ENCODE measurements around the gene PRICKLE4. TPM values are rescaled to one million over a fixed set of nuclear protein-coding genes. Genes with fewer than 3 reads are reported as not detected.

Gene PRICKLE4
- total RNA-seq, 1 experiment from 2014 or later, result 1.5 TPM

DNA sequence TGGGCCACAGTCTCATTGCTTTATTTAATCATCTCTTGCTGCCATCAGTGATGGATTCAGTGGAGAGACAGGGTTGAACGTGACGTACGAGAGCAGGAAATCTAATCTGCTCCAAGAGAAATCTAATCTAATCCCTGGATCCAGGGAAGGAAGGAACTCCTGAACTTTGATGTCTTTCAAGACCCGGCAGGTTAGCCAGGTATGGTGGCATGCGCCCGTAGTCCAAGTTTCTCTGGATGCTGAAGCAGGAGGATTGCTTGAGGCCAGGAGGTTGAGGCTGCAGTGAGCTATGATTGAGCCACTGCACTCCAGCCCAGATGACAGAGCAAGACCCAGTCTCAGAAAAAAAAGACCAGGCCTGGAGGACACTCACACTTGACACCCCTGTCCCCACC, 21.9 kb upstream of the PRICKLE4 start (continued):
- no peak for TF ChIP-seq CTCF (IDR thresholded peaks at IDR 0.05)
- no peak for TF ChIP-seq ATF3 (CRISPR knock-in tag; conservative IDR thresholded peaks at IDR 0.05)
- TF ChIP-seq GABPB1 (CRISPR knock-in tag; IDR thresholded peaks at IDR 0.05), result no peak
- TF ChIP-seq, protein P1, sequence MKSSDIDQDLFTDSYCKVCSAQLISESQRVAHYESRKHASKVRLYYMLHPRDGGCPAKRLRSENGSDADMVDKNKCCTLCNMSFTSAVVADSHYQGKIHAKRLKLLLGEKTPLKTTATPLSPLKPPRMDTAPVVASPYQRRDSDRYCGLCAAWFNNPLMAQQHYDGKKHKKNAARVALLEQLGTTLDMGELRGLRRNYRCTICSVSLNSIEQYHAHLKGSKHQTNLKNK (CRISPR knock-in tag; IDR thresholded peaks at IDR 0.05), result no peak
- TF ChIP-seq, protein P2, sequence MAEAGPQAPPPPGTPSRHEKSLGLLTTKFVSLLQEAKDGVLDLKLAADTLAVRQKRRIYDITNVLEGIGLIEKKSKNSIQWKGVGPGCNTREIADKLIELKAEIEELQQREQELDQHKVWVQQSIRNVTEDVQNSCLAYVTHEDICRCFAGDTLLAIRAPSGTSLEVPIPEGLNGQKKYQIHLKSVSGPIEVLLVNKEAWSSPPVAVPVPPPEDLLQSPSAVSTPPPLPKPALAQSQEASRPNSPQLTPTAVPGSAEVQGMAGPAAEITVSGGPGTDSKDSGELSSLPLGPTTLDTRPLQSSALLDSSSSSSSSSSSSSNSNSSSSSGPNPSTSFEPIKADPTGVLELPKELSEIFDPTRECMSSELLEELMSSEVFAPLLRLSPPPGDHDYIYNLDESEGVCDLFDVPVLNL (CRISPR knock-in tag; IDR thresholded peaks at IDR 0.05; ENCODE audit: borderline replicate concordance, low read depth), result no peak
- TF ChIP-seq SP1 (CRISPR knock-in tag; conservative IDR thresholded peaks at IDR 0.05), result no peak
- TF ChIP-seq RORB (CRISPR knock-in tag; IDR thresholded peaks at IDR 0.05), result no peak
- TF ChIP-seq TEAD1 (CRISPR knock-in tag; IDR thresholded peaks at IDR 0.05), result no peak
- TF ChIP-seq FOXP1 (CRISPR knock-in tag; IDR thresholded peaks at IDR 0.05; ENCODE audit: borderline replicate concordance), result no peak
- no peak for TF ChIP-seq ZNF396 (CRISPR knock-in tag; IDR thresholded peaks at IDR 0.05; ENCODE audit: borderline replicate concordance)
- TF ChIP-seq, protein P3, sequence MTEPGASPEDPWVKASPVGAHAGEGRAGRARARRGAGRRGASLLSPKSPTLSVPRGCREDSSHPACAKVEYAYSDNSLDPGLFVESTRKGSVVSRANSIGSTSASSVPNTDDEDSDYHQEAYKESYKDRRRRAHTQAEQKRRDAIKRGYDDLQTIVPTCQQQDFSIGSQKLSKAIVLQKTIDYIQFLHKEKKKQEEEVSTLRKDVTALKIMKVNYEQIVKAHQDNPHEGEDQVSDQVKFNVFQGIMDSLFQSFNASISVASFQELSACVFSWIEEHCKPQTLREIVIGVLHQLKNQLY (CRISPR knock-in tag; IDR thresholded peaks at IDR 0.05), result no peak
- TF ChIP-seq, protein P4, sequence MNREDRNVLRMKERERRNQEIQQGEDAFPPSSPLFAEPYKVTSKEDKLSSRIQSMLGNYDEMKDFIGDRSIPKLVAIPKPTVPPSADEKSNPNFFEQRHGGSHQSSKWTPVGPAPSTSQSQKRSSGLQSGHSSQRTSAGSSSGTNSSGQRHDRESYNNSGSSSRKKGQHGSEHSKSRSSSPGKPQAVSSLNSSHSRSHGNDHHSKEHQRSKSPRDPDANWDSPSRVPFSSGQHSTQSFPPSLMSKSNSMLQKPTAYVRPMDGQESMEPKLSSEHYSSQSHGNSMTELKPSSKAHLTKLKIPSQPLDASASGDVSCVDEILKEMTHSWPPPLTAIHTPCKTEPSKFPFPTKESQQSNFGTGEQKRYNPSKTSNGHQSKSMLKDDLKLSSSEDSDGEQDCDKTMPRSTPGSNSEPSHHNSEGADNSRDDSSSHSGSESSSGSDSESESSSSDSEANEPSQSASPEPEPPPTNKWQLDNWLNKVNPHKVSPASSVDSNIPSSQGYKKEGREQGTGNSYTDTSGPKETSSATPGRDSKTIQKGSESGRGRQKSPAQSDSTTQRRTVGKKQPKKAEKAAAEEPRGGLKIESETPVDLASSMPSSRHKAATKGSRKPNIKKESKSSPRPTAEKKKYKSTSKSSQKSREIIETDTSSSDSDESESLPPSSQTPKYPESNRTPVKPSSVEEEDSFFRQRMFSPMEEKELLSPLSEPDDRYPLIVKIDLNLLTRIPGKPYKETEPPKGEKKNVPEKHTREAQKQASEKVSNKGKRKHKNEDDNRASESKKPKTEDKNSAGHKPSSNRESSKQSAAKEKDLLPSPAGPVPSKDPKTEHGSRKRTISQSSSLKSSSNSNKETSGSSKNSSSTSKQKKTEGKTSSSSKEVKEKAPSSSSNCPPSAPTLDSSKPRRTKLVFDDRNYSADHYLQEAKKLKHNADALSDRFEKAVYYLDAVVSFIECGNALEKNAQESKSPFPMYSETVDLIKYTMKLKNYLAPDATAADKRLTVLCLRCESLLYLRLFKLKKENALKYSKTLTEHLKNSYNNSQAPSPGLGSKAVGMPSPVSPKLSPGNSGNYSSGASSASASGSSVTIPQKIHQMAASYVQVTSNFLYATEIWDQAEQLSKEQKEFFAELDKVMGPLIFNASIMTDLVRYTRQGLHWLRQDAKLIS (CRISPR knock-in tag; IDR thresholded peaks at IDR 0.05; ENCODE audit: borderline replicate concordance), result no peak
- TF ChIP-seq ZNF121 (CRISPR knock-in tag; IDR thresholded peaks at IDR 0.05), result no peak

DNA sequence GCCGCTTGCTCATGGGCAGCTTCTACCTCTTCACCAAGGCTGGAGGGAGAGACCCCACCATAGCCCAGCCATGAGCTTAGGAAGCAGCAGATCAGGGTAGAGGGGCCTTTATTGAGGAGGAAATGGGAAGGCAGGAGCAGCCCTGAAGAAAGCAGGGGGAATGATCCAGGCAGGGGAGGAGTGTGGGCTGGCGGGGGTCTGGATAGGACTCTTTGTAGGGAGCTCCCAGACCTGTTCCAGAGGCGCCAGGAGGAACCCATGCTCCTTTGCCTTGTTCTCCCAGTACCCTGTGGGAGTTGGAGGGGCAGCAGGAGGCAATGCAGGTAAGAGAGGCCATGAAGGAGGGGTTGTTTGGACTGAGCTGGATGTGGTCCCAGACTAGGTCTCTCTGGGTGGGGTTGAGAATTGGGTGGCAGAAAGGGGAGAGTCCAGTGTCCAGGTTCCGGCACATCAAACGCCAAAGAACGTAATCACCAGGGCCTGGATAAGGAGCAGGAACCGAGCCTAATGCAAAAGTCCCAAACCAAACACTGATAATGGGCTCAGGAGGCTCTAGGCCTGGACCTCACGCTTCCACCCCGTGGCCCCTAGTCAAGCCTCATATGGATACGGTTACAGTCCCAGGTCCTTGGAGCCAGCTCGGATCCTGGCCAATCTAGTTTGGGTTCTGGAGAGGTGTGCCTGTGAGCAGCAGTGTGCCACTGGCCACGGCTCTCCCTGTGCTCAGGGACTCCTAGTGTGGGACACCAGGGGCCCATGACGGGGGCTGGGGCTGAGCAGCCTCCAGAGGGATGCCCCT, 21.3 kb upstream of the PRICKLE4 start:
- Mint-ChIP-seq H3K36me3 (no peaks in the 10 kb centered on the region), H3K27ac (no peak overlapping the region), H3K27me3 (ENCODE audit: low read depth) (no peaks in the 10 kb centered on the region; the same call in 1 of the 2 replicates), H3K4me3 (no peak overlapping the region), H3K9me3 (no peaks in the 10 kb centered on the region), H3K4me1 (peaks cover 6% of the 10 kb centered on the region)
- no peak for DNase-seq (ENCODE audit: low spot score)
- TF ChIP-seq ZNF219 (CRISPR knock-in tag; IDR thresholded peaks at IDR 0.05; ENCODE audit: borderline replicate concordance), result no peak
- TF ChIP-seq MYBL2 (CRISPR knock-in tag; IDR thresholded peaks at IDR 0.05), result no peak
- no peak for TF ChIP-seq ARID4B (CRISPR knock-in tag; IDR thresholded peaks at IDR 0.05; ENCODE audit: borderline replicate concordance)
- TF ChIP-seq, protein P5, sequence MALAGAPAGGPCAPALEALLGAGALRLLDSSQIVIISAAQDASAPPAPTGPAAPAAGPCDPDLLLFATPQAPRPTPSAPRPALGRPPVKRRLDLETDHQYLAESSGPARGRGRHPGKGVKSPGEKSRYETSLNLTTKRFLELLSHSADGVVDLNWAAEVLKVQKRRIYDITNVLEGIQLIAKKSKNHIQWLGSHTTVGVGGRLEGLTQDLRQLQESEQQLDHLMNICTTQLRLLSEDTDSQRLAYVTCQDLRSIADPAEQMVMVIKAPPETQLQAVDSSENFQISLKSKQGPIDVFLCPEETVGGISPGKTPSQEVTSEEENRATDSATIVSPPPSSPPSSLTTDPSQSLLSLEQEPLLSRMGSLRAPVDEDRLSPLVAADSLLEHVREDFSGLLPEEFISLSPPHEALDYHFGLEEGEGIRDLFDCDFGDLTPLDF (CRISPR knock-in tag; IDR thresholded peaks at IDR 0.05), result no peak
- TF ChIP-seq TEAD1 (CRISPR knock-in tag; IDR thresholded peaks at IDR 0.05), result no peak
- TF ChIP-seq IRF2 (CRISPR knock-in tag; IDR thresholded peaks at IDR 0.05; ENCODE audit: borderline replicate concordance, low read depth), result no peak
- TF ChIP-seq TP53 (CRISPR knock-in tag; IDR thresholded peaks at IDR 0.05), result no peak
- TF ChIP-seq GABPB1 (CRISPR knock-in tag; IDR thresholded peaks at IDR 0.05), result no peak
- no peak for TF ChIP-seq NR3C1 (CRISPR knock-in tag; conservative IDR thresholded peaks at IDR 0.05; ENCODE audit: low read depth)
- no peak for ATAC-seq
- ChIA-PET CTCF (interaction anchor here (0.5 kb wide), 1 partner anchor 93 kb away, joined by 3 read pairs; no protein-coding TSS in a partner anchor), POLR2A (no interaction called here)
